Mammary epithelial cell (primary cell): Measurements from ENCODE around the gene GUCY2D.

ENCODE experiments used
- EZH2 ChIP-seq: IDR thresholded peaks from 2 replicates; pipeline ENCODE4 v1.6.1; 2012; ENCODE audit warnings: low read length, inconsistent platforms, borderline replicate concordance
- TF ChIP-seq, protein P1 (sequence below), 2 donors: IDR thresholded peaks in 1 of 2; conservative IDR thresholded peaks in 1 of 2; 2 replicates each; pipeline ENCODE4 v1.5.1; 2011 to 2012; ENCODE audit warnings: inconsistent platforms in 2 of 2, low read length in 2 of 2, mild to moderate bottlenecking in 2 of 2, control low read depth in 1 of 2, low read depth in 1 of 2; ENCODE audit not compliant: insufficient read depth in 1 of 2; ENCODE audit errors: extremely low read depth in 1 of 2

DNA sequence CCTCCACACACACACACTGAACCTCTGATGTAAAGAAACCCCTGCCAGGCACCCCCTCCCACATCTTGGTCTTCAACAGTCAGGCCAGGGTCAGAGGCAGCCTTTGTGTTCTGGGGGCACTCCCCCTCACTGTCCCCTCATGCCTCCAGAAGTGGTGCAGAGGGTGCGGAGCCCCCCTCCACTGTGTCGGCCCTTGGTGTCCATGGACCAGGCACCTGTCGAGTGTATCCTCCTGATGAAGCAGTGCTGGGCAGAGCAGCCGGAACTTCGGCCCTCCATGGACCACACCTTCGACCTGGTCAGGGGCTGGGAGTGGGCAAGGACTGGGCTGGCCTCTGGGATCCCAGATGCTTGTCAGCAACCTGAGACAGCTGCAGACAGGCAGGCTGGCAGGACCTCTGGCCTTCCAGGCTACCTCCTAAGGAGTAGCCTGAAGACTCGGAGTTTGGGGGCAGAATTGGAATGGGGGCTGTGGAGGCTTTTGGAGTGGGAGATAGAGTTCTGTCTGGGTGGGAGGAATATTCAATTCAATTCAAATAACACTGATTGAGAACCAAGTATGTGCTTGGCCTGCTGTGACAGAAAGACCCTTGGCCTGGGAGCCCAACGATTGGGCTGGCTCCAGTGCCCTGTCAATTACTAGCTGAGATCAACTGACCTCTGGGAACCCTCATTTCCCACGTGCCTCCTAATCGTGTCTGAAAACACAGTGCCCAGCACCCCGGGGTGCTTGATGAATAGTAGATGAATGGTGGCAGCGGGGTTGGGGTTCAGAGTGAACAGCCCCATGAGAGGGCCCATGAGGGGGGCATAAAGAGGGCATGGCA lies 11.5 kb downstream of the GUCY2D start:
- TF ChIP-seq, protein P1, sequence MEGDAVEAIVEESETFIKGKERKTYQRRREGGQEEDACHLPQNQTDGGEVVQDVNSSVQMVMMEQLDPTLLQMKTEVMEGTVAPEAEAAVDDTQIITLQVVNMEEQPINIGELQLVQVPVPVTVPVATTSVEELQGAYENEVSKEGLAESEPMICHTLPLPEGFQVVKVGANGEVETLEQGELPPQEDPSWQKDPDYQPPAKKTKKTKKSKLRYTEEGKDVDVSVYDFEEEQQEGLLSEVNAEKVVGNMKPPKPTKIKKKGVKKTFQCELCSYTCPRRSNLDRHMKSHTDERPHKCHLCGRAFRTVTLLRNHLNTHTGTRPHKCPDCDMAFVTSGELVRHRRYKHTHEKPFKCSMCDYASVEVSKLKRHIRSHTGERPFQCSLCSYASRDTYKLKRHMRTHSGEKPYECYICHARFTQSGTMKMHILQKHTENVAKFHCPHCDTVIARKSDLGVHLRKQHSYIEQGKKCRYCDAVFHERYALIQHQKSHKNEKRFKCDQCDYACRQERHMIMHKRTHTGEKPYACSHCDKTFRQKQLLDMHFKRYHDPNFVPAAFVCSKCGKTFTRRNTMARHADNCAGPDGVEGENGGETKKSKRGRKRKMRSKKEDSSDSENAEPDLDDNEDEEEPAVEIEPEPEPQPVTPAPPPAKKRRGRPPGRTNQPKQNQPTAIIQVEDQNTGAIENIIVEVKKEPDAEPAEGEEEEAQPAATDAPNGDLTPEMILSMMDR (conservative IDR thresholded peaks at IDR 0.05 in 1 of 2, IDR thresholded peaks at IDR 0.05 in 1 of 2; ENCODE audit: extremely low read depth in 1 of 2, insufficient read depth in 1 of 2, low read depth in 1 of 2, low read length in 2 of 2): no peak
- TF ChIP-seq EZH2: no peak
